Measurements from ENCODE around the gene CHKA. TPM values are rescaled to one million over a fixed set of nuclear protein-coding genes. Genes with fewer than 3 reads are reported as not detected.

CHKA gene
- total and polyA plus RNA-seq, 4 donors, result 58.5 to 112 (median 77.1) TPM

DNA sequence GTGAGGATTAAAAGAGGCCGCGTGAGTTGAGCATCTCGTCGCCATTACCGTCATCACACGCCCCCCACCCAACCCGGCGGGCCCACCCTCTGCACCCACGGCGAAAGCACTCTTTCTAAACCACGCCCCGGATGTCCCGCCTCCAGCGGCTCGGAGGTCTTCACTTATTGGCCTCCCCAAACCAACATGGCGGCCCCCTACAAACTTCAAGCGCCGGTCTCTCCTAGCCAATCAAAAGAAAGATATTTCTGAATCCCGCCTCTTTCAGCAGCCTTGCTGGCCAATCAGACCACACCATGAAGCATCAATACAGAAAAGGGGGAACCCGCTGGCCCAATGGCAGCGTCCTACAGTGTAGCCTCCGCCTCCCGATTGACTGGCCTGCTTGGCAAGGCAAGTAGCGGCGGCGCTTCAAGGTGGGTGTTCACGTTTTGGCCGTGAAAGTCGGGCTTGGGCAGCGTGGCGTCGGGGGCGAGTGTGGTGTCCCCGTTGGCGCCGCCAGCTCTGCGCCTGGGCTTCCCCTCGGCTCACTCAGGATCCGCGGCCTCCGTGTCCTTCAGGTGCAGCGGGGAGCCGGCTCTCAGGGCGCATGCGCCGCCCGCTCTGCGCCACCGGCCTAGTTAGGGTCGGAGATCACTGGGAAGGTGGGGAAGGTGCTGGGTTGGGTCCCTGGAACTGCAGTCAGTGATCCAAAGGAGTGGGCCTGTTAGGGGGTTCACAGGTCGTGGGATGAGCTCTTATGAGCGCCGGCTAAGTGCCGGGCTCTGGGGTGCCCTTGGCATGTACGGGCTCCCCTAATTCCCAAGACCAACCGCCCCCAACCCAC lies 90.7 kb downstream of the CHKA start, which contains the start of gene NDUFS8:
TSS of gene NDUFS8 (plus strand) at position 364 of the 826 bp plus-strand sequence. CDS start 1,471 bp downstream, outside the sequence.
- DNase-seq (ENCODE audit: low read depth in 4 of 6, low spot score in 6 of 6), result peak; percentile 97 to 100 (median 99)
- peak within 1 kb of the TSS; percentile 88 for H3K27ac ChIP-seq (ENCODE audit: low read depth, low read length)
- peak within 1 kb of the TSS; percentile 80 for H3K4me3 ChIP-seq (ENCODE audit: low read depth, low read length)
- H3K36me3 ChIP-seq (ENCODE audit: control insufficient read depth, insufficient read depth, low read length), result peaks cover 58% of the 10 kb centered on the region
- H3K27me3 ChIP-seq (ENCODE audit: control insufficient read depth, insufficient read depth, low read length), result no peaks in the 10 kb centered on the region
- 0% methylated on average over 52 of the region's 56 CpGs for WGBS (ENCODE audit: insufficient coverage)
- peaks cover 42% of the 10 kb centered on the region for H3K4me1 ChIP-seq (ENCODE audit: control insufficient read depth, insufficient read depth, low read length)
- H3K9me3 ChIP-seq (ENCODE audit: control insufficient read depth, insufficient read depth, low read length), result no peaks in the 10 kb centered on the region

DNA sequence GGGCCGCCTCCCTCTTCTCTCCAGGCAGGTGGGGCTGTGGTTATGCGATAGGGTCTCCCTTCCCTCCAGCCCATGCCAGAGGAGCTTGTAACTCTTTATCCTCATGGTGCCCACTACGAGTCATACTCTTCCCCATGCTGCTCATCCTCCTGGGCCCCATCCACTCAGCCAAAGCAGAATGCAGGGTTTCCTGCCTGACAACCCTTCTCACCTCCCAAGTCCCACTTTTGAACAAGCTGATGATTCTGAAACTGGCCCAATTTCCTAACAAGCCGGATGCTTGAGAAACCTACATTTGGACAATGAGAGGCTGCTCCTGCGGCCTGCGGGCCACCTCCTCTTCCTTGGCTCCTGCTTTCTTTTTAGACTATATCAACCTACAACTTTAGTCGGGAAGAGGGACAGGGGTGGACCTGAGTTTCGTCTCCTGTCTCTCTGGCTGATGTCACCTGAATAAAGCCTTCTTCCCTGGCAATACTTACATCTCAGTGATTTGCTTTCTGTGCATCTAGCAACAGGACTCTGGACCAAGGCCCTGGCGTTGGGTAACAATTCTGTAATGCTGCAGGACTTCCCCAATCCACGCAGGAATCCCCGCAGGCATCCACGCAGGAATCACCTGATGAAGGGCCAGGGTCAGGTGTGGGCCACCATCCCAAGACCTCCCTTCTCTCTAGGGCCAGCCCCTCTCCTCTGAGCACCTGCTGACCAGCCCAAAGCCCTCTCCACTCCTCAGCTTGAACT lies 92.2 kb downstream of the CHKA start:
- DNase-seq (ENCODE audit: low read depth in 4 of 6, low spot score in 6 of 6), result no peak
- 90% methylated on average over 11 of the region's 12 CpGs for WGBS (ENCODE audit: insufficient coverage)
- Histone ChIP-seq H3K27me3 (ENCODE audit: control insufficient read depth, insufficient read depth, low read length) (no peaks in the 10 kb centered on the region), H3K9me3 (ENCODE audit: control insufficient read depth, insufficient read depth, low read length) (no peaks in the 10 kb centered on the region), H3K36me3 (ENCODE audit: control insufficient read depth, insufficient read depth, low read length) (peaks cover 44% of the 10 kb centered on the region), H3K4me1 (ENCODE audit: control insufficient read depth, insufficient read depth, low read length) (peaks cover 42% of the 10 kb centered on the region), H3K4me3 (ENCODE audit: low read depth, low read length) (no peak overlapping the region), H3K27ac (ENCODE audit: low read depth, low read length) (no peak overlapping the region)

DNA sequence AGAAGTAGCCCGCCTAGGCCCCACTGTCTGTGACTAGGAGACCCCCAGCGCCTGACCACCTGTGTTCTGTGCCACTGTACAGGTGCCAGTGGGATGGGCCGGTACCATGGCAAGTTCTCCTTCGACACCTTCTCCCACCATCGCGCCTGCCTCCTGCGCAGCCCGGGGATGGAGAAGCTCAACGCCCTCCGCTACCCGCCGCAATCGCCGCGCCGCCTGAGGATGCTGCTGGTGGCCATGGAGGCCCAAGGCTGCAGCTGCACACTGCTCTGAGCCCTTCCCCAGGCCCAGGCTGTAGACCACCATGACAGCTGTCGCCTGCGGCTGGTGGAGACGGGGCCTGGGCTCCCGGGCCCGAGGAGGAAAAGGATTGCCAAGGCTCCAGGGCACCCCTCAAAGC lies 93.5 kb downstream of the CHKA start:
- WGBS (ENCODE audit: insufficient coverage), result 93% methylated on average over 20 of the region's 21 CpGs
- Histone ChIP-seq H3K9me3 (ENCODE audit: control insufficient read depth, insufficient read depth, low read length) (no peaks in the 10 kb centered on the region), H3K4me3 (ENCODE audit: low read depth, low read length) (no peak overlapping the region), H3K36me3 (ENCODE audit: control insufficient read depth, insufficient read depth, low read length) (peaks cover 30% of the 10 kb centered on the region), H3K27me3 (ENCODE audit: control insufficient read depth, insufficient read depth, low read length) (no peaks in the 10 kb centered on the region), H3K4me1 (ENCODE audit: control insufficient read depth, insufficient read depth, low read length) (peaks cover 35% of the 10 kb centered on the region), H3K27ac (ENCODE audit: low read depth, low read length) (no peak overlapping the region)
- no peak for DNase-seq (ENCODE audit: low read depth in 4 of 6, low spot score in 6 of 6)

DNA sequence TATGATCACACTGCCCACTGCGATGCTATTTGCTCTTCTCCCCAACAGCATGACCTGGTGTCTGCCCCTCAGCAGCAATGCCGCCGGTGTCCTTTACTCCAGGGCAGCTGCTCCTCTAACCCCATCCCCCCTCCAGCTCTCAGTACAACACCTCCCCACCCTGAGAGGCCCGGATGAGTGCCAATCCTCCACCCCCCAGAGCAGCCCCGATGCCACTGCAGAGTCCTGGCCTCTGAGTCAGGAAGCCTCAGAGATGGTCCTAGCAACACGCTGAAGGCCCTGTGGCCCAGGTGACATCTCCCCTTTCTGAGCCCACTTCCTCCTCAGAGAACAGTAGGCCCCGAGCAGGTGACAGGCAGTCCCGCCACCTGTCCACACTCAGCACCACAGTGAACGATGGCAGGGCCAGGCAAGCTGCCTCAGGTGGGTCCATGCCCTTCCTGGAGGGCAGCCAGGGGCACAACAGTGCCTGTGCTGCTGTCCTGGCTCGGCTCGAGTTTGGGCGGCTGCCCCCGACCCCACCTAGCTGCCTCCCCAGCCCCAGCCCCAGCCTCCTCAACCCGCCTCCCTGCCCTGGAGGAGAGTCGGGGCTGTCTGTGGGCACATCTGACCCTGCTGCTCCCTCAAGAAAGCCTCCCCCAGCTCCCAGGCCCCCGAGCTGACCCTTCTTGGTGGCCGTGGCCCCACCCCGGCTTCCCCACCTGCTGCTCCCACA lies 94.6 kb downstream of the CHKA start:
- Histone ChIP-seq H3K27me3 (ENCODE audit: control insufficient read depth, insufficient read depth, low read length) (no peaks in the 10 kb centered on the region), H3K4me1 (ENCODE audit: control insufficient read depth, insufficient read depth, low read length) (peaks cover 24% of the 10 kb centered on the region), H3K36me3 (ENCODE audit: control insufficient read depth, insufficient read depth, low read length) (peaks cover 25% of the 10 kb centered on the region), H3K9me3 (ENCODE audit: control insufficient read depth, insufficient read depth, low read length) (no peaks in the 10 kb centered on the region), H3K27ac (ENCODE audit: low read depth, low read length) (no peak overlapping the region), H3K4me3 (ENCODE audit: low read depth, low read length) (no peak overlapping the region)
- 89% methylated on average over 18 of the region's 18 CpGs for WGBS (ENCODE audit: insufficient coverage)
- DNase-seq (ENCODE audit: low read depth in 4 of 6, low spot score in 6 of 6), result no peak

DNA sequence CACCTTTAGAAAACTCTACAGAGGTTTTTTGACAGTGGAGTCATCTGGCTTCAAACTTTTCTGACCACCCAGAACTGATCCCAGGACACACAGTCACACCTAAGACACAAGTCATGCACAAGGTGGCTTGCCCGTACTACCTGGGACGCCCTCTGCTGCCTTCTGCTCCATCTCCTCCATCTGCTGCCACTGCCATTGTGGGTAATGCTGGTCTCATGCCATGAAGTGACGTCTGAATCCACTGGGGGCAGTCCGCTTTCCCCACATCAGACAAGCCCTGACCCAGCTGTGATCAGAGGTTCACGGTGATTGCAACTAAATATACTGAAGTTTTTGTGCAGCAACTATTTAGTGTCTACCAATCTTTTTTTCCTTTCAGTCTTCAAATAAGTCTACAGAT lies 96.1 kb downstream of the CHKA start:
- Histone ChIP-seq H3K27me3 (ENCODE audit: control insufficient read depth, insufficient read depth, low read length) (no peaks in the 10 kb centered on the region), H3K9me3 (ENCODE audit: control insufficient read depth, insufficient read depth, low read length) (no peaks in the 10 kb centered on the region), H3K4me1 (ENCODE audit: control insufficient read depth, insufficient read depth, low read length) (peaks cover 26% of the 10 kb centered on the region), H3K4me3 (ENCODE audit: low read depth, low read length) (no peak overlapping the region), H3K27ac (ENCODE audit: low read depth, low read length) (no peak overlapping the region), H3K36me3 (ENCODE audit: control insufficient read depth, insufficient read depth, low read length) (peaks cover 25% of the 10 kb centered on the region)
- DNase-seq (ENCODE audit: low read depth in 4 of 6, low spot score in 6 of 6), result no peak
- 80% methylated on average over 4 of the region's 5 CpGs for WGBS (ENCODE audit: insufficient coverage)

DNA sequence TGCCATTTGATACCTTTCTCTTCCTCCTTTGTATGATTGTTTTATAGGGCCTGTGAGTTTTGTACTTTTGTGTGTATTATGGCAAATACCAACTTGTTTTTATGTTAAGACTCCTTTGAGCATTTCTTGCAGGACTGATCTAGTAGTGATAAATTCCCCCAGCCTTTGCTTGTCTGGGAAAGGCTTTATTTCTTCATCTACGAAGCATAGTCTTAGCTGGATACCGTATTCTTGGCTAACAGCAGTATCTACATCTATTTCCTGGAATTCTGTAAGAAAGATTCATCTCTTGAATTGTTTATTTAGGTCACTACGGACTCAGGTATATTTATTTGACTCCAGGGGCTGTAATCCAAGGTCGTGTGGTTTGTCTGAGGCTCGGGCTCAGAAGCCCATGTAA lies 96.7 kb downstream of the CHKA start:
- Histone ChIP-seq H3K27me3 (ENCODE audit: control insufficient read depth, insufficient read depth, low read length) (no peaks in the 10 kb centered on the region), H3K36me3 (ENCODE audit: control insufficient read depth, insufficient read depth, low read length) (peaks cover 25% of the 10 kb centered on the region), H3K27ac (ENCODE audit: low read depth, low read length) (no peak overlapping the region), H3K4me1 (ENCODE audit: control insufficient read depth, insufficient read depth, low read length) (peaks cover 21% of the 10 kb centered on the region), H3K4me3 (ENCODE audit: low read depth, low read length) (no peak overlapping the region), H3K9me3 (ENCODE audit: control insufficient read depth, insufficient read depth, low read length) (no peaks in the 10 kb centered on the region)
- WGBS (ENCODE audit: insufficient coverage), result 89% methylated on average over 3 of the region's 5 CpGs
- DNase-seq (ENCODE audit: low read depth in 4 of 6, low spot score in 6 of 6), result no peak

DNA sequence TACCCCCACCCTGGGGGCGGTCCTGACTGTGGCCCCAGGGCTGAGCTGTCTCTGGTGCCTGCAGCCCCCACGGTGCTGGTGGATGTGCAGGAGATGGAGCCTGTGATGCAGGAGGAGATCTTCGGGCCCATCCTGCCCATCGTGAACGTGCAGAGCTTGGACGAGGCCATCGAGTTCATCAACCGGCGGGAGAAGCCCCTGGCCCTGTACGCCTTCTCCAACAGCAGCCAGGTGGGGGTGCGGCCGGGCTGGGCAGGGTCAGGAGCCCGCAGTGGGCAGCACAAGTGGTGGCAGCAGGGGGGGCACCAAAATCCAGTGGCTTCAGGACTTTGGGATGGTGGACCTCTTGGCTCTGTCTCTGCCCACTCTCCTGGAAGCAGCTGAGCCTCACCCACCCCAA lies 98.7 kb downstream of the CHKA start:
- Histone ChIP-seq H3K27ac (ENCODE audit: low read depth, low read length) (no peak overlapping the region), H3K4me3 (ENCODE audit: low read depth, low read length) (no peak overlapping the region), H3K9me3 (ENCODE audit: control insufficient read depth, insufficient read depth, low read length) (no peaks in the 10 kb centered on the region), H3K36me3 (ENCODE audit: control insufficient read depth, insufficient read depth, low read length) (peaks cover 20% of the 10 kb centered on the region), H3K4me1 (ENCODE audit: control insufficient read depth, insufficient read depth, low read length) (peaks cover 16% of the 10 kb centered on the region), H3K27me3 (ENCODE audit: control insufficient read depth, insufficient read depth, low read length) (no peaks in the 10 kb centered on the region)
- WGBS (ENCODE audit: insufficient coverage), result 89% methylated on average over 11 of the region's 13 CpGs
- DNase-seq (ENCODE audit: low read depth in 4 of 6, low spot score in 6 of 6), result no peak

DNA sequence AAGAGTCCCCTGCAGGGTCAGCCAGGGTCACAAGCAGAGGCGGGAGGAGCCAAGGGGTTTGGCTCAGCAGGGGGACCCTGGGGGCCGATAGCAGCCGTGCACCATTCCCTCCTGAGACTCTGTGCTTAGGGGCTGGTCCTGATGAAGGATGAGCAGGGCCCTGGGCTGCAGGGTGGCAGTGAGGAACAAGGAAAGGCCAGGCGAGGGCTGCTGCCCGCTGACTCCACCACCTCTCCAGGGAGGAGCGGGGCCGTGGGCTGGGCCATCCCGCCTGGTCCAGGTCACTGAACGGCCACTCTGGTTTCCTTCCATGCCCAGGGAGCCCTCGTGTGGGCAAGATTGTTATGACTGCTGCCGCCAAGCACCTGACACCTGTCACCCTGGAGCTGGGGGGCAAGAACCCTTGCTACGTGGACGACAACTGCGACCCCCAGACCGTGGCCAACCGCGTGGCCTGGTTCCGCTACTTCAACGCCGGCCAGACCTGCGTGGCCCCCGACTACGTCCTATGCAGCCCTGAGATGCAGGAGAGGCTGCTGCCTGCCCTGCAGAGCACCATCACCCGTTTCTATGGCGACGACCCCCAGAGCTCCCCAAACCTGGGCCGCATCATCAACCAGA lies 99.9 kb downstream of the CHKA start:
- peak in 1 of 6 donors; percentile 30 for DNase-seq (ENCODE audit: low read depth in 4 of 6, low spot score in 6 of 6)
- no peak overlapping the region for H3K27ac ChIP-seq (ENCODE audit: low read depth, low read length)
- no peaks in the 10 kb centered on the region for H3K27me3 ChIP-seq (ENCODE audit: control insufficient read depth, insufficient read depth, low read length)
- 64% methylated on average over 27 of the region's 27 CpGs for WGBS (ENCODE audit: insufficient coverage)
- H3K36me3 ChIP-seq (ENCODE audit: control insufficient read depth, insufficient read depth, low read length), result peaks cover 9% of the 10 kb centered on the region
- H3K9me3 ChIP-seq (ENCODE audit: control insufficient read depth, insufficient read depth, low read length), result no peaks in the 10 kb centered on the region
- H3K4me3 ChIP-seq (ENCODE audit: low read depth, low read length), result no peak overlapping the region
- peaks cover 29% of the 10 kb centered on the region for H3K4me1 ChIP-seq (ENCODE audit: control insufficient read depth, insufficient read depth, low read length)

DNA sequence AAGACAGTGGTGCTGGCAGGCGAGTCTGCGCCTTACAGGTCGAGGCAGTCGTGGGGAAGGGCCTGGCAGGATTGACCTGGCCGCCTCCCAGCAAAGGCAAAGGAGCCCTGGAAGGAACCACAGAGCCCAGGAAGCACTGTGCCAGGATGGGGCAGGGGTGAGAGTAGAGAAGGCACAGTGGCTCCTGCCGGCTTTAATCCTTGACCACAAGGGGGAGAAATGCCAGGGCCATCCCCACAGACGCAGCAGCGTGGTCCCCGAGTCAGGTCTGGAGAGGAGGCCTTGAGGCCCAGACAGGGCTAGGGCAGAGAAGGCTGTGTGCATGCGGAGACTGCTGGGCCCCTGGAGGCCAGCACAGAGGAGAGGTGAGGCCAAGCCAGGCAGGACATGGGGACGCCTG lies 100.6 kb downstream of the CHKA start:
- H3K9me3 ChIP-seq (ENCODE audit: control insufficient read depth, insufficient read depth, low read length), result no peaks in the 10 kb centered on the region
- H3K27me3 ChIP-seq (ENCODE audit: control insufficient read depth, insufficient read depth, low read length), result no peaks in the 10 kb centered on the region
- H3K27ac ChIP-seq (ENCODE audit: low read depth, low read length), result no peak overlapping the region
- H3K36me3 ChIP-seq (ENCODE audit: control insufficient read depth, insufficient read depth, low read length), result peaks cover 4% of the 10 kb centered on the region
- H3K4me1 ChIP-seq (ENCODE audit: control insufficient read depth, insufficient read depth, low read length), result peaks cover 29% of the 10 kb centered on the region
- peak in 1 of 6 donors; percentile 34 for DNase-seq (ENCODE audit: low read depth in 4 of 6, low spot score in 6 of 6)
- no peak overlapping the region for H3K4me3 ChIP-seq (ENCODE audit: low read depth, low read length)
- WGBS (ENCODE audit: insufficient coverage), result 41% methylated on average over 11 of the region's 11 CpGs

Data from spinal cord (tissue), 10 donors.